BLaER1 (cell line): ENCODE results near the gene MLST8.

Source experiments
- H3K27ac ChIP-seq: shearing (Covaris generic); formaldehyde crosslinking; 2 replicates; pipeline ENCODE4 v1.8.1; 2022
- H3K27me3 ChIP-seq: shearing (Covaris generic); formaldehyde crosslinking; 2 replicates; pipeline ENCODE4 v1.8.1; 2022
- H3K36me3 ChIP-seq: shearing (Covaris generic); formaldehyde crosslinking; 2 replicates; pipeline ENCODE4 v1.8.1; 2022
- H3K4me1 ChIP-seq: shearing (Covaris generic); formaldehyde crosslinking; 2 replicates; pipeline ENCODE4 v1.8.1; 2022
- H3K4me2 ChIP-seq: shearing (Covaris generic); formaldehyde crosslinking; 2 replicates; pipeline ENCODE4 v1.8.1; 2022
- H3K4me3 ChIP-seq: shearing (Covaris generic); formaldehyde crosslinking; 2 replicates; pipeline ENCODE4 v1.8.1; 2022
- H3K9ac ChIP-seq: shearing (Covaris generic); formaldehyde crosslinking; 2 replicates; pipeline ENCODE4 v1.8.1; 2022
- H3K9me3 ChIP-seq: shearing (Covaris generic); formaldehyde crosslinking; 2 replicates; pipeline ENCODE4 v1.8.1; 2022
- H4K20me1 ChIP-seq: shearing (Covaris generic); formaldehyde crosslinking; 2 replicates; pipeline ENCODE4 v1.8.1; 2022
- Cebpa-rat ChIP-seq: shearing (Covaris generic); IDR thresholded peaks from 2 replicates; pipeline ENCODE4 v1.8.1; 2022

MLST8 gene

DNA sequence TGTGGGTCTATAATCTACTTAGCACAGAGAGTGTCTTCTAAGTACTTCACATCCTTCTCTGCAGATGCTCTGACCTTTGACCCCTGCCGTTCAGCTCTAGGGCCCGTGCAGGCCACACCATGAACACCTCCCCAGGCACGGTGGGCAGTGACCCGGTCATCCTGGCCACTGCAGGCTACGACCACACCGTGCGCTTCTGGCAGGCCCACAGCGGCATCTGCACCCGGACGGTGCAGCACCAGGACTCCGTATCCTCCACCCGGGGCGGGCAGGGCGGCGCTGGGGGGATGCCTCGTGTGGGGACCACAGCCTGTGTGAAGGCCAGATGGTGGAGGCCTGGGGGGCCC lies 686 bp downstream of the MLST8 start:
- TF ChIP-seq Cebpa-rat, result no peak
- peaks cover 21% of the 10 kb centered on the region for H4K20me1 ChIP-seq
- H3K4me1 ChIP-seq, result peaks cover 24% of the 10 kb centered on the region
- peak overlapping the region; percentile 83 for H3K4me3 ChIP-seq
- H3K9ac ChIP-seq, result peak overlapping the region; percentile 97
- H3K4me2 ChIP-seq, result peak overlapping the region; percentile 100
- peak overlapping the region; percentile 99 for H3K27ac ChIP-seq
- no peaks in the 10 kb centered on the region for H3K9me3 ChIP-seq
- H3K27me3 ChIP-seq, result peaks cover 12% of the 10 kb centered on the region; the same call in 1 of the 2 replicates
- H3K36me3 ChIP-seq, result peaks cover 44% of the 10 kb centered on the region

DNA sequence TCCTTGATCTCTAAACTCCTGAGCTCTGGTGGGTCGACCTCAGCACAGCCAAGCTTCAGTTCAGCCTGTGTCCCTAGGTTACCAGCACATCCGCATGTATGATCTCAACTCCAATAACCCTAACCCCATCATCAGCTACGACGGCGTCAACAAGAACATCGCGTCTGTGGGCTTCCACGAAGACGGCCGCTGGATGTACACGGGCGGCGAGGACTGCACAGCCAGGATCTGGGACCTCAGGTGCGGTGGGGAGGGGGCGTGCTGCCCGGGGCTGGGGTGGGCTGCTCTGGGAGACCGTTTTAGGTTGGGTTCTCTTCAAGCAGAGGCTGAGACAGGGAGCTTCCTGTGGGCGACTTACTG lies 1.1 kb downstream of the MLST8 start:
- H3K4me1 ChIP-seq, result peaks cover 24% of the 10 kb centered on the region
- no peak for TF ChIP-seq Cebpa-rat
- no peaks in the 10 kb centered on the region for H3K9me3 ChIP-seq
- 0 out of 2 replicates have a peak, but pooled peaks cover 10% of the 10 kb centered on the region for H3K27me3 ChIP-seq
- H3K4me2 ChIP-seq, result peak overlapping the region; percentile 100
- H4K20me1 ChIP-seq, result peaks cover 25% of the 10 kb centered on the region
- peak overlapping the region; percentile 83 for H3K4me3 ChIP-seq
- peaks cover 46% of the 10 kb centered on the region for H3K36me3 ChIP-seq
- peak overlapping the region; percentile 99 for H3K27ac ChIP-seq
- peak overlapping the region; percentile 97 for H3K9ac ChIP-seq

DNA sequence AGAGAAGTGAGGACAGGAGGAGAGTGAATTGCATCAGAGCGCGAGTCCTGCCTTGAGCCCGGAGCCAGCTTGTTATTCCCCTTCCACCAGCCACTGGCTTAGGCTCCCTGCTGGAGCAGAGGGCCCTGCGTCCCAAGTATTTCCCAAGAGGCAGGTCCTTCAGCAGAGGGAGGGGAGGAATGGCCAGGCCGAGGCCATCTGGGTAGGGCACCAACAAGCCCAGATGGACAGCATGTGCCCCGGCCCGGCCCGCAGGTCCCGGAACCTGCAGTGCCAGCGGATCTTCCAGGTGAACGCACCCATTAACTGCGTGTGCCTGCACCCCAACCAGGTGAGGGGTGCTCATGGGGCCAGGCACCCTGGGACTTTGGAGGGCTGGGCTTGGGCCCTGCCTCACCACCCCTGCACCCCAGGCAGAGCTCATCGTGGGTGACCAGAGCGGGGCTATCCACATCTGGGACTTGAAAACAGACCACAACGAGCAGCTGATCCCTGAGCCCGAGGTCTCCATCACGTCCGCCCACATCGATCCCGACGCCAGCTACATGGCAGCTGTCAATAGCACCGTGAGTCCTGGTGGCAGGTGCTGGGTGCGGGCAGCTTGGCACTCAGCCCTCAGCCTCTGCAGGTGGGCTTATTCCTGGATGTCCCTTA lies 1.7 kb downstream of the MLST8 start:
- Histone ChIP-seq H4K20me1 (peaks cover 28% of the 10 kb centered on the region), H3K4me3 (no peak overlapping the region), H3K36me3 (peaks cover 51% of the 10 kb centered on the region), H3K4me2 (peak overlapping the region; percentile 100), H3K9me3 (no peaks in the 10 kb centered on the region), H3K27me3 (0 out of 2 replicates have a peak, but pooled peaks cover 5% of the 10 kb centered on the region), H3K4me1 (peaks cover 25% of the 10 kb centered on the region), H3K9ac (peak overlapping the region; percentile 97), H3K27ac (no peak overlapping the region; the same call in 1 of the 2 replicates)
- no peak for TF ChIP-seq Cebpa-rat

DNA sequence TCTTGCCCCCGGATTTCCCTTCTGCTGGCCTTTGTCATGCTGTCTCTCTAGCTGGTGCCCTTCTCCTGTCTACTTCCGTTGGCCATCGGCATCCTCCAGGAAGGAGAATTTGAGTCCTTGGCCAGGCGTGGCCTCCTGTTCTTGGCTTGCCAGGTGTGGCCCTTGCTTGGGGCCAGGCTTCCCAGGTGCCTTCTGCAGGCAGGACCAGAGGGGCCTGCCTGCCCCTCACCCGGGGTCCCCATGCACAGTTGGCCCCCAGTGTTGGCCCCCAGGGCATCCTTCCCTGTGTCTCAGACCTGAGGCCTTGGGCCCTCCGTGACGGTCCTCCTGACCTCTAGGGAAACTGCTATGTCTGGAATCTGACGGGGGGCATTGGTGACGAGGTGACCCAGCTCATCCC lies 2.6 kb downstream of the MLST8 start:
- H3K36me3 ChIP-seq, result peaks cover 60% of the 10 kb centered on the region
- H3K4me3 ChIP-seq, result no peak overlapping the region
- peaks cover 38% of the 10 kb centered on the region for H4K20me1 ChIP-seq
- peaks cover 35% of the 10 kb centered on the region for H3K4me1 ChIP-seq
- 0 out of 2 replicates have a peak overlapping the region, but pooled peaks have one; percentile 10 for H3K9ac ChIP-seq
- H3K27me3 ChIP-seq, result no peaks in the 10 kb centered on the region
- H3K4me2 ChIP-seq, result no peak overlapping the region
- TF ChIP-seq Cebpa-rat, result no peak
- no peaks in the 10 kb centered on the region for H3K9me3 ChIP-seq
- no peak overlapping the region for H3K27ac ChIP-seq

DNA sequence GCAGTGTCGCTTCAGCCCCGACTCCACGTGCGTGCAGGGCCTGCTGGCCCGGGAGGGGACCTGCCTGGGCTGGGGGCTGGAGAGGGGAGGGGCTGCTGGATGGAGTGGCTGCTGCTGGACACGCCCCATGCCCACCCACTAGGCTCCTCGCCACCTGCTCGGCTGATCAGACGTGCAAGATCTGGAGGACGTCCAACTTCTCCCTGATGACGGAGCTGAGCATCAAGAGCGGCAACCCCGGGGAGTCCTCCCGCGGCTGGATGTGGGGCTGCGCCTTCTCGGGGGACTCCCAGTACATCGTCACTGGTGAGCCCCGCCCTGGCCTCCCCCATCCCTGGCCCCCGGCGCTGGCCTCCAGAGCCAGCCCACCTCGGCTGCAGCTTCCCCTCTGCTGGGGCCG lies 3.1 kb downstream of the MLST8 start:
- Histone ChIP-seq H3K4me2 (no peak overlapping the region), H3K36me3 (peaks cover 63% of the 10 kb centered on the region), H3K27me3 (no peaks in the 10 kb centered on the region), H3K9ac (no peak overlapping the region), H3K4me1 (peaks cover 39% of the 10 kb centered on the region), H3K4me3 (no peak overlapping the region), H3K9me3 (no peaks in the 10 kb centered on the region), H4K20me1 (peaks cover 42% of the 10 kb centered on the region), H3K27ac (no peak overlapping the region)
- no peak for TF ChIP-seq Cebpa-rat

DNA sequence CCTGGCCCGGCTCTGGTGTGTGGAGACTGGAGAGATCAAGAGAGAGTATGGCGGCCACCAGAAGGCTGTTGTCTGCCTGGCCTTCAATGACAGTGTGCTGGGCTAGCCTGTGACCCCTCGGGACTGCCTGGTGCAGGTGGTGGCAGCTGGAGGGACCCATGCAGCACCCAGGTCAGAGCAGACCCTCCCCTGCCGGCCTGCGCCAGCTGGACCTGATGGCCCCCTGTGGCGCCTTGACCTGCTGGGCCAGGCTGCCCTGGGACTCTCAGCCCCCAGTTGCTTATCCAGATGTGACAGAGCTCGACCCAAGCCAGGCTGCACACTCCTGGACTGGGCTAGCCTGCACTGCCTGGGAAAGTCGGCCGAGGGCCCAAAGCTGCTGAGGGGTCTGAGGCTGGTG lies 3.5 kb downstream of the MLST8 start:
- Histone ChIP-seq H3K27me3 (no peaks in the 10 kb centered on the region), H4K20me1 (peaks cover 47% of the 10 kb centered on the region), H3K4me2 (no peak overlapping the region), H3K9ac (no peak overlapping the region; the same call in 1 of the 2 replicates), H3K4me1 (peaks cover 44% of the 10 kb centered on the region), H3K36me3 (peaks cover 63% of the 10 kb centered on the region), H3K4me3 (no peak overlapping the region), H3K9me3 (no peaks in the 10 kb centered on the region), H3K27ac (no peak overlapping the region)
- TF ChIP-seq Cebpa-rat, result no peak

- H3K9ac ChIP-seq, result no peak overlapping the region; the same call in 1 of the 2 replicates
- no peak overlapping the region for H3K4me3 ChIP-seq
- H3K27me3 ChIP-seq, result no peaks in the 10 kb centered on the region
- H3K9me3 ChIP-seq, result no peaks in the 10 kb centered on the region
- peaks cover 63% of the 10 kb centered on the region for H3K36me3 ChIP-seq
- peaks cover 47% of the 10 kb centered on the region for H4K20me1 ChIP-seq
- H3K4me1 ChIP-seq, result peaks cover 41% of the 10 kb centered on the region
- TF ChIP-seq Cebpa-rat, result no peak
- no peak overlapping the region for H3K4me2 ChIP-seq
- no peak overlapping the region for H3K27ac ChIP-seq
Measured at GRCh38 chr16:2209258-2210008, 4.2 kb downstream of the MLST8 start.

DNA sequence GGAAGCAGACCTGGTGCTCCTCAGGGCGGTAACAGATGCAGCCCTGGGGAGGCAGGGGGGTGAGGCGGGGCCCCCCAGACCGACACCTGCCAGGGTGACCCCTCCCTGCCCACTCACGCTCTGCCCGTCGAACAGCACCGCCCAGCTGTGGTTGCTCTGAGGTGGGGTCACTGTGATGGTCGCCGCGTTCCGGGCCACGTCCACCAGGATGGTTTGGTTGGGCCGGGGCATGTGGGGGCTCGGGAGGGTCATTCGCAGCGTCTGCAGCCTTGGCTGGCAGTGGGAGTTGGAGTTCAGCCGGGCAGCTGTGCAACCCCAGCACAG lies 4.7 kb downstream of the MLST8 start:
- Histone ChIP-seq H3K9me3 (no peaks in the 10 kb centered on the region), H3K27ac (no peak overlapping the region), H3K4me1 (peaks cover 36% of the 10 kb centered on the region), H4K20me1 (peaks cover 47% of the 10 kb centered on the region), H3K9ac (no peak overlapping the region), H3K36me3 (peaks cover 63% of the 10 kb centered on the region), H3K4me3 (no peak overlapping the region), H3K4me2 (no peak overlapping the region), H3K27me3 (no peaks in the 10 kb centered on the region)
- TF ChIP-seq Cebpa-rat, result no peak

GRCh38 chr16:2210386-2211365 lies 5.4 kb downstream of the MLST8 start, which contains the start of gene BRICD5:
Gene BRICD5 (minus strand): TSS chr16:2210863. CDS start chr16:2210833, 30 bp downstream.
- no peak within 1 kb of the TSS for H3K4me3 ChIP-seq
- TF ChIP-seq Cebpa-rat, result no peak
- no peaks in the 10 kb centered on the region for H3K27me3 ChIP-seq
- peaks cover 47% of the 10 kb centered on the region for H4K20me1 ChIP-seq
- H3K27ac ChIP-seq, result no peak within 1 kb of the TSS
- H3K36me3 ChIP-seq, result peaks cover 63% of the 10 kb centered on the region
- no peak within 1 kb of the TSS for H3K4me2 ChIP-seq
- H3K9me3 ChIP-seq, result no peaks in the 10 kb centered on the region
- H3K9ac ChIP-seq, result 0 out of 2 replicates have a peak within 1 kb of the TSS, but pooled peaks have one; percentile 85
- peaks cover 38% of the 10 kb centered on the region for H3K4me1 ChIP-seq
